Fibroblast of upper back skin (primary cell): ENCODE measurements around the gene KCNQ2.

Source experiments
- DNase-seq: peaks from one replicate; pipeline ENCODE4 v3.0.0-alpha.2; 2013

The KCNQ2 gene

DNA sequence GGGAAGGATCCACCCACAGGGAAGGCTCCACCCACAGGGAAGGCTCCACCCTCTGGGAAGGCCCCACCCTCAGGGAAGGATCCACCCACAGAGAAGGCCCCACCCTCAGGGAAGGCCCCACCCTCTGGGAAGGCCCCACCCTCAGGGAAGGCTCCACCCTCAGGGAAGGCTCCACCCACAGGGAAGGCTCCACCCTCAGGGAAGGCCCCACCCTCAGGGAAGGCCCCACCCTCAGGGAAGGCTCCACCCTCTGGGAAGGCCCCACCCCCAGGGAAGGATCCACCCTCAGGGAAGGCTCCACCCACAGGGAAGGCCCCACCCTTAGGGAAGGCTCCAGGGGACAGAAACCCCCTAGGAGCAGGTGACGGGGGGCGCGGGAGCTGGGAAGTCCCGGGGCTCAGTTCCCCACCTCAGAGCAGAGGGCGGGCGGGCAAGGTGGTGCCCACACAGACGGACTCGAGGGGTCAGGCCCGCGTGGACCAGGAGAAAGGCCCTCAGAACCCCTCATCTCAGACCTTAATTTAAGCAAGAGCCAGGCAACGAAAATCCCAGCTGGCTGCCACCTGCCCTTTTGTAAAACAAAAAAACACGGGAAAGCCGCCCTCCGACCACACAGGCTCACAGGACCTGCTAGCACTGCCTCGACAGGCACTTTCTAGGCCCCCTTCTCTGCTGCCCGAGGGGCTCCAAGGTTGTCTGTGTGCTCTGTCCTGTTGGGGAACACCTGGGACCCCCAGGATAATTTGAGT lies 39.7 kb downstream of the KCNQ2 start:
- DNase-seq: no peak

DNA sequence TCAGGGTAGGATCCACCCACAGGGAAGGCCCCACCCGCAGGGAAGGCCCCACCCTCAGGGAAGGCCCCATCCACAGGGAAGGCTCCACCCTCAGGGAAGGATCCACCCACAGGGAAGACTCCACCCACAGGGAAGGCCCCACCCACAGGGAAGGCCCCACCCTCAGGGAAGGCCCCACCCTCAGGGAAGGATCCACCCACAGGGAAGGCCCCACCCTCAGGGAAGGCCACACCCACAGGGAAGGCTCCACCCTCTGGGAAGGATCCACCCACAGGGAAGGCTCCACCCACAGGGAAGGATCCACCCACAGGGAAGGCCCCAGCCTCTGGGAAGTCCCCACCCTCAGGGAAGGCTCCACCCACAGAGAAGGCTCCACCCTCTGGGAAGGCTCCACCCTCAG lies 40.5 kb downstream of the KCNQ2 start:
- no peak for DNase-seq

DNA sequence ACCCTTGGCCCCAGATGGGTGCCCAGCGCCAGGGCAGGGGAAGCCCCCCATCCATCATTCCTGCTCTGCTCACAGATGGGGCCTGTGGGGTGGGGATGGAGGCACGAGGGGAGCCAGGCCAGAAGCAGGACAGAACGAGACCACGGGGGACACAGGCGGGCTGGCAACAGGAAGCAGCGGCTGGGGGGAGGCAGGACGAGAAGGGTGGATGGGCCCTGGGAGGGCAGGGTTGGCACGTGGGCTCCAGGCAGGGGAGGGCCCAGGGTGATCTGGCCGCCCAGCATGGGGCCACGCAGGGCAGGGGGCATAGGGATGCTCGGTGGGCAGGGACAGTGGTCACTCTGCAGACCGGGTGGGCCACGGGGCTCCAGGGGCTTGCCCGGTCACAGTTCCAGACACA lies 41.6 kb downstream of the KCNQ2 start:
- no peak for DNase-seq

DNA sequence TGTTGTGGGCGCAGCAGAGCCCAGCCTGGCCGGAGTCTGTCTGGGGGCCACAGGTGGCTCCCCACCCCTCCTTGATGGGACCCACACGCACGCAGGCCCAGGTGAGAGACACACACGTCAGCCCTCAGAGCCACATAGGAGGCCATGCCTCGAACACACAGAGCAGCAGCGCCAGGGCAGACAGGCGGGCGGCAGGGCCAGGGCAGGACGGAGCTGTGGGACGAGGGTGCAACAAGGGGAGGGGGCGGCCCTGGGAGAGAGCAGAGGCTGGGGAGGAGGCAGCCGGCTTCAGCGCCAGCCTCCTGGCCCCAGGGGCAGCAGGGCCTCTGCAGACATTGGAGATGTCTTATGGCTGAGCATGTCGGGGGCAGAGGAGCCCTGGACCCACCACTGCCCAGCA lies 42.5 kb downstream of the KCNQ2 start:
- no peak for DNase-seq

DNA sequence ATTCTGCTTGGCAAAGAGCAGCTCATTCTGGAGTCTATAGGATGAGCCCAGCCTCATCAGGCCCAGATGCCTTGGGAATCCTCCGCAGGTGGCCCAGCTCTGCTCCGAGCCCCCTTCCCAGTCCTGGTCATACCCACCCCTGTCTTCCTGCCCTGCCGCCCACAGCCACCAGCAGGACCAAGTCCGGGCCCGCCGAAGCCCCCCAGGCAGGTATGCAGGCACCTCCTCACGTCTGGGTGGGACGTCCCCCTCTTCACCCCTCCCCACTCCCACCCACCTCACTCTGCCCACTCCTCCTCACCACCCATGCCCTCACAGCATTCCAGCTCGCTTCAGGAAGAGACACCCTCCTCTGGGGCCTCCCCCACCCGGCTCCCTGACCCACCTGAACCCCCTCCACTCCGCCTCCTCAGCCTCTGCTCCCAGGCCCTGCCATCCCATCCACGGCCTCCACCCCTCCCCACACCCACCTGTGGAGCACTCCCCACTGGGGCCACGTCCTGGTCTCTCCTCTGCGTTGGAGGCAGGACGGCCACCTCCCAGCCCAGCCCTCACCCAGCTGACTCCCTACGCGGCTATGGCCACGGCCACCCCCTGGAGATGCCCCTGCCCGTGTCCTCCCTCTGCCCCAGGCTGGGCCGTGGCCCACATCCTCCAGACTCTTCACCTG lies 43.4 kb downstream of the KCNQ2 start:
- DNase-seq: no peak

DNA sequence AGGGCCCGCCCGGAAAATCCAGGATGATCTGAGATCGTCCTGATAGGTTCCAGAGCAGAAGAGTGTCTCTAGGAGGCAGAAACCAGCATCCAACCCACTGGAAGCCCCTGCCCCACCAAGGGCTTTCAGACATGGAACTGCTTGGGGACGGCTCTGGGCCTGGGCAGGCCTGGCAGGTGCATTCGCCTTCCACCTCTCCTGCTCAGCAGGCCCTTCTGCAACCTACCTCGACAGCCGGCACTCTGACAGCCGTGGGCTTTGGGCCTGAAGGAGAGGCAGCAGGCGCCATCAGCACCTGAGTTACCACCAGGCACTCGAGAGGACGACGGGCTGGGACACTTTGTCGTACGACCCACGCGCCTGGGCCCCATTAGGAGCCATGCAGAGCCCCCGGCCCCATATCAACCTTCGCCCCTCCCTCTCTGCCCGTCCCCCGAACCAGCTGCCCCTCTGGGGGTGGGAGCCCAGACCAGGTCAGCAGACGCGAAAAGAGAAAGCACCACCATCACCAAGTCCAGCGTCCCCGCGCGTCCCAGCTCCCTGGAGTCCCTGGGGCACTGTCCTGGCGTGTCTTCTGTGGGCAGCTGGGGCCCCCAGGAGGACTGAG lies 44.6 kb downstream of the KCNQ2 start:
- DNase-seq: no peak

DNA sequence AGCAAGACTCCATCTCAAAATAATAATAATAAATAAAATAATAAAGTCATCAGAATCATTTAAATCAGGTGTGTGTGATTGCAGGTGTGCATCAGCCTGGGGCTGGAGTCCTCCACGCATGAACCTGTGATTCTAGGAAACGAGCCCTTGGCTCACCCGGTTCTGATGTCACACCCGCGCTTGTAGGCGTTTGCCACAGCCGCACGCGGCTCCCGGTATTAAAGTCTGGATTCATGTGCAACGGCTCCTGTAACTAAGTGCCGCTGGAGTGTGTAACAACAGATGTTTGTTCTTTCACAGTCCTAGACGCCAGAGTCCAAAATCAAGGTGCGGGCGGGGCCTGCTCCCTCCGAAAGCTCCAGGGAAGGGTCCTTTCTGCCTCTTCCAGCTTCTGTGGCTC lies 45.2 kb downstream of the KCNQ2 start:
- DNase-seq: no peak

DNA sequence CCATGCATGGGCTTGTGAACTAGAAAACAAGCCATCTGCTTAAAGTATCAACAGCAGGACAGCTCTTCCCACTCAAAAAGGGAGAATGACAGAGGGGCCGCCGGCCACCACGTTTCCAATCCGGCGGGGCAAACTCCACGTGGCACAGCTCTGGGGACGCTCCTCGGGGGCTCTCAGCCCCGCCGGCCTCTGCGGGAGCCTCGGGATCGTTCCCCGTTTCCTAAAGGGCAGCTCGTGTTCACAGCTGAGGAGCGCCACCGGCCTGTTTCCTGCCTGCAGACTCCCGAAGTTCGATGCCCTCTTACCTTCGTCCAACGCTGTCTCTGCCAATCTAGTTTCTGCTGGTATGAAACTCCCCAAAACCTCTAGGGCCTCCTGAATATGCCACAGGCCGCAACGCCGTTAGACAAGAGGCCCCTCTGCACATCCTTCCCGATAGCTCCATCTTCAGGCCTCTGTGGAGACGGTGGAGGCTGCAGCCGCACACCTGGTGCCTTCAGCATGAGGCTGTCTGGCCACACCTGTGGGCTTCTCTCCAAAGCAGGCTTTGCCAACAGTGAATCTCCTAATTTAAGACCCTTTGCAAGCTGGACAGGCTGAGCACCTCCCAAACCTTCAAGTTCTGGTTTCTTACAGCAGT lies 46.5 kb downstream of the KCNQ2 start:
- DNase-seq: no peak

DNA sequence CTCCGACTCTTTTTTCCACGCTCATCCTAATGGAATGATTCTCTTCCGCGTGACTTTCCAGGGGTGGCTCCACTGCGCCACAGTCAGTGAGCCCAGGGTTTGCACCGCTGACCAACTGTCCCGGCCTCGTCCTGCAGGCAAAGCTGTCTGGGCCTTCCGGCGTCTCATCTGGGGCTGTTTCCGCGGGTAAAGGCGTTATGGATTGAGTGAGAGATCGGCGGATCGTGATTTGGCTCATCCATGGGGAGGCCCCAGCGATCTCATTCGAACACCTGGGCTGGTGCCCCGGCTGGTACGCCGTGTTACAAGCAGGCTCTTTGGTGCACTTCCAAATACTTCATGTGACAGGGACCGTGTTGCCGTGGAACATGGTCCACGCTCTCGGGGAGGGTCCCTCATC lies 47.8 kb downstream of the KCNQ2 start:
- no peak for DNase-seq

DNA sequence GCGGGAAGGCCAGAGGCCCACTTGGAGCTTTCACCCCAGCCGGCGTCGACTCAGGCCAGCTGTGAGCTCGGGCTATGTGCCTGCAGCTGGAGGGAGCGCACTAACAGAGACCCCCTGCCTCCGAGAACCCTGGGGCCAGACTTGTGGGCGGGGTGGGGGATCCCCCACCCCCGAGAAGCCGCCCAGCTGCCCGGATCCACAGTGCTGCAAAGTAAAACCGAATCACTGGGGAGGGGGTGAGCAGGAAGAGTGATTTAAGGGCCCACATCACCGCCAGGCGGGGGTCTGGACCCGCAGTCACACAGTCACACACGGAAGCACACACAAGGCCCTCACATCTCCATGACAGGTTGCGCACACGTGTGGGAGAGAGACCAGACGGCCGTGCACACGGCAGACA lies 48.7 kb downstream of the KCNQ2 start:
- no peak for DNase-seq

DNA sequence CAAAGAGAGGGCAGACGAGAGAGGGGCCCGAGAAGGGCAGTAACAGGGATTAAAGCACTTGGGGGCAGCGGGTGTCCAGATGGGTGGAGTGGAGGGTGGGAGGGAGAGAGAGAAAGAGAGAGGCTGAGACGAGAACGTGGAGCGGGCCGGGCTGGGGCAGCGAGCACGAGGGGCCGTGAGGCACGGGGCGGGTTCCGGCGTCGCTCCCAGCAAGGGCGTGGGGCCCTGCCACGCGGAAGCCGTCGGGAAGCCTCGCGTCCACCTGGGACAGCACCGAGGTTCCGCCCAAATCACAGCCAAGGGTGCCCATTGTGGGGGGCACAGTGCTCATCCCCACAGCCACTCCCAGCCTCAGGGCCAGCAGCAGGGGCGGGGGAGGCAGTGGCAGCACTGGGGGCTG lies 49.8 kb downstream of the KCNQ2 start:
- DNase-seq: no peak

DNA sequence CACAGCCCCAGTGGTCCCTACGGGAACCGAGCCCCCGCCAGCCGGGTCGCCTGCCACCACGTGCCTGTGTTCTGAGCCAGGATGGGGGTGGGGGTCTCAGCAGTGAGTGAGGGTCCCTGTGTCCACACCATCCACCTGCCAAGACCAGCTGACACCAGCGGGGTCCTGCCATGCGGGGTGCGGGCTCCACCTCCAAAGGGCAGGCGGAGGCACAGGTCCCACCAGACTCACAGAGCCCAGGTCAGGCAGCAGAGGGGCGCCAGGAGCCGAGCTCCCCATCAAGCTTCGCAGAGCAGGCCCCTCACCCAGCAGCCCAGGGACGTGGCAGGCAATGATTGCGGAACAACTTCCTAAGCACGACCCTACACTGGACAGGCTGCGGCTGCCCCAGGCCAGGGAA lies 50.5 kb downstream of the KCNQ2 start:
- no peak for DNase-seq

DNA sequence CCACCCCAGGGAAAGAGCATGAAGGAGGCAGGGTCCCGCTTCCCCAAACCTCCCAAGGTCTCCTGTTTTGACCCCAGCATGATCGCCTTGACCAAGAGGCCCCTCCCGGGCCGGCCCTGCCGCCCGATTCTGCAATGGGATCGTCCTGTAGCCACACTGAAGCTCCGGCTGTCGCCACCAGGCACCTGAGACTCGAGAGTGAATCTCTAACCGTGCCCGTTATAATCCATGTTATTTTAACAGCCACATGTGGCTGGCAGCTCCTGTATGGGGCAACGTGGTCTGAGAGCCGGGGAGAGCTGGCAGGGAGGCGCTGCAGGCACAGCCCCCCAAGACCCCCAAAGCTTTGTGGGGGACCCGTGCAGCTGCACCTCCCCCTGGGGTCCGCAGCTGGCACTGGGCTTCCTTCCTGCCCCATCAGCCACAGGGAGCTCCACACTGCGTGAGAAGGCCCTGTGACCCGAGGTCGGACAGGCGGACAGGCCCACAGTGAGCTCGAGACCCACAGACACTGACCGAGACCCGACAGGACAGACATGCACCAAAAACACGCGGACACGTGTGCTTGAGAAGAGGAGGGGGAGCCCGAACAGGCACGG lies 51.3 kb downstream of the KCNQ2 start:
- DNase-seq: no peak

DNA sequence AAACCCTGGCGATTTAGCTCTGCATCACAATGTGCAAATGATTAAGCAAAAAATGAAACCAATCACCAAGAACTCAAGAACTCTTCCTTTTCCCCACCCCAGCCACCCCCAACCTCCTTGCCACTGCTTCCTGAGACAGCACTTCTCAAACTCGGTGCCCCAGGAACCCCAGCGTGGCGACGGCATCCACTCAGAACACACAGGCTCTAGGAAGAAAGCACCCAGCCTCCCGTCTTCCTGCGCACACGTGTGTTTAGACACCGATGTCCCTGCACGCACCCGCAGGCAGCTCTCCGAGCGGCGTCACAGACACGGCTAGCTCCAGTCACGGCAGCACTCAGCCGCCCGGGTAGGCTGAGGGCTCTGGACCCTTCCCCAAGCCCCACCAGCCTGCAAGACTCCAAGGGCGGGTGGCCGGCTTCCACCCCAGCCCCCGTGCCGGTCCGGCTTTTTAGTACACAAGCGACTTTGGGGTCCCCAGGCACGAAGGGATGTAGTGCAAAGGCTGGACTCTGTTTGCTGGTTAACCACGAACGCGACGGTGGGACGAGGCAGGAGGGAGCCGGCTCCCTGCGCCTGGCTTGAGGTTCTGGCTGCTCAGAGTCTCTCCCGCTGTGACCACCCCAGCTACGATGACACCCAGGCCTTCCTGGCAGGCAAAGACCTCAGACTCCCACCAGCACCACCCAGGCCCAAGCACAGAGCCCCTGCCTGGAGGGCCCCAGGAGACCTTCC lies 51.9 kb downstream of the KCNQ2 start:
- no peak for DNase-seq

DNA sequence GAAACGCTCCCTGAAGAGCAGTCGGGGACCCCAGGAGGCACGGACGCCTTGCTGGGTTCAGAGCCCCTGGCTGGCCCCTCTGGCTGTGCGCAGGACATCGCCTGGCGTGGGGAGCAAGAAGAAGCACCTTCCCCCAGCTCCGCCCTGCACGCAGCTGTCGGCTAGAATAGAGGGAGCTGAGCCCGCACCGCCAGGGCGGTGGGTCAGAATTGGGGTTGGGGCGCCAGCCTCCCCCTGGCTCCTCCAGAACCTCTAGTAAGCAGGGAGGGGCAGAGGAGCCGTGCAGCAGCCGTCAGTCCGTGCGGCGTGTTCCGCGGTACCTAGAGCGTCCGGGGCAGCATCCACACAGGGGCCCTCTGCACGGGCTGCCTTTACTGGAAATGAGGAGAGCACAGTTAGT lies 53.2 kb downstream of the KCNQ2 start:
- DNase-seq: no peak

DNA sequence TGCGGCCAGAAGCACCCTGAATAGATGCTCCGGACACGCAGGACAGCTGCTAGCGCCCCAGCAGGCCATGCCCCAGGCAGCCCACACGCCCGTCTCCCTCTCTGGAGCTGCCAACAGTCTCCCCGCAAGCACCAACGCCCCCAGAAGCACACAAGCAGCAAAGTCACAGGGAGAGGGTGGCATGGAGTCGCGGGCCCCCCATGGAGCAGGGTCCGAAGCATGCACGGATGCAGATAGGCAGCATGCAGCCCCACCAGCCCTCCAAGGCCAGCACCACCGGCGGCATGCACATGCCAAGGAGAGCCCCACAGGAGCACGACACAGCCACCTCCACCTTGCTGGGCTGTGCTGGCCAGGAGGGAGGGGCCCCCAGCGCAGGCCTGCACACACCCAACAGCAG lies 53.8 kb downstream of the KCNQ2 start:
- no peak for DNase-seq

DNA sequence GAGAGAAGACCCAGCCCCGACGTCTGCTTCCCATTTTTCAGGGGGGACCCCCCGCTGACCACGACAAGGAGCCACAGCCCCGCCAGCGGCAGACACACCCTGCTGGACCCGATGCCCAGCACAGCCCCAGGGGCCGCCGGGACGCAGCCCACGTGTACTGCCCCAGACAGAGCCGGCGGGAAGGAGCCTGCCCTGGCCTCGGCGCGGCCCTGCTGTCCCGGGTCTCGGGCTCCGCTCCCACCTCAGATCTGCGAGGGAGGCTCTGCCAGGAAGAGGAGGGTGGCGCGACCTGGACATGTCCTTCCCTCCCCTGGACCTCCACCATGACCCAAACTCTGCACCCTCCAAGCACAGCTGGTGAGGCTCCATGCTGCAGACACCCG lies 54.7 kb downstream of the KCNQ2 start:
- DNase-seq: no peak

DNA sequence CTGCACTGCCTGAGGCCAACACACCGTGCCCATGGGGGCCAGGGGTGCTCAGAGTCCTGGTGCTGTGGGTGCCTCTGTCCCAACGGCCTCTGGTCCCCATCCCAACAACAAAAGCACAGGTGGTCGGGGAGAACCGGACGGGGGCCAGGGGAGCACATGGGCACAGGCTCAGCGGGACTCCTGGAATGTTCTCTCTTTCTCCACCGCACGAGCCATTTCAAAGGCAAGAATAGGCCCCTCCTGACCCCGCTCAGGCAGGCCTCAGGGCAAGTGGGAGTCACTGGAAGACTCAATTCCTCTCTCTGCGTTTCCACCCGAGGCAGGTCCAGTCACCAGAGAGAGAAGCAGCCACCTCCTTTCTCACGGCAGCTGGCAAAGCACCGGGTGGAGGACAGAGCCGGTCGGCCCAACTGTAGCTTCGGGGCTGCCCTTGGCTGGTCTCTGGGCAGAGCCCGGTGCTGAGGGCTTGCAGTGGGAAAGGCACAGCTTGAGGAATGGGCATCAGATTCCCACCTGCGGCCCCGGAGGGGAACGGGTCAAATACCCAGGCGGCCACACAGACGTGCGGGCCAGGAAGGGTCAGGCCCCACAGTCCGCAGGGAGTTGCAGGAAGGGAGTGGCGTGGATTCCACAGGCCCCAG lies 55.2 kb downstream of the KCNQ2 start:
- no peak for DNase-seq

DNA sequence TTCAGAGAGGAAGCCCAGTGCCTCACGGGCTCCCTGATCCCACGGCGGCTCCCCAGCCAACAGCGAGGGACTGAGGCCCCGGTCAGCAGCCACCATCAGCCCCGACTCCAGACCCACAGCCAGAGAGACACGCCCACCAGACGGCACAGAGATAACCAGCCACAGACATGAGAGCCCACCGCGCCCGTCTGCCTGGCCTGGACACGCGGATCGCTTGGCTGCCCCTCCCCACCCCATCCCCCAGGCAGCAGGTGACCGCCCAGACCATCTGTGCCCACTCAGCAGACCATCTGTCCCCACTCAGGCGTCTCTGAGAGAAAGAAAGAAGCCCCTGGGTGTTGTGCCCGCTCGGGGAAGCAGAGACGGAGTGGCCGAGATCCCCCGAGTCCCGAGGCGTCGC lies 55.8 kb downstream of the KCNQ2 start:
- no peak for DNase-seq

DNA sequence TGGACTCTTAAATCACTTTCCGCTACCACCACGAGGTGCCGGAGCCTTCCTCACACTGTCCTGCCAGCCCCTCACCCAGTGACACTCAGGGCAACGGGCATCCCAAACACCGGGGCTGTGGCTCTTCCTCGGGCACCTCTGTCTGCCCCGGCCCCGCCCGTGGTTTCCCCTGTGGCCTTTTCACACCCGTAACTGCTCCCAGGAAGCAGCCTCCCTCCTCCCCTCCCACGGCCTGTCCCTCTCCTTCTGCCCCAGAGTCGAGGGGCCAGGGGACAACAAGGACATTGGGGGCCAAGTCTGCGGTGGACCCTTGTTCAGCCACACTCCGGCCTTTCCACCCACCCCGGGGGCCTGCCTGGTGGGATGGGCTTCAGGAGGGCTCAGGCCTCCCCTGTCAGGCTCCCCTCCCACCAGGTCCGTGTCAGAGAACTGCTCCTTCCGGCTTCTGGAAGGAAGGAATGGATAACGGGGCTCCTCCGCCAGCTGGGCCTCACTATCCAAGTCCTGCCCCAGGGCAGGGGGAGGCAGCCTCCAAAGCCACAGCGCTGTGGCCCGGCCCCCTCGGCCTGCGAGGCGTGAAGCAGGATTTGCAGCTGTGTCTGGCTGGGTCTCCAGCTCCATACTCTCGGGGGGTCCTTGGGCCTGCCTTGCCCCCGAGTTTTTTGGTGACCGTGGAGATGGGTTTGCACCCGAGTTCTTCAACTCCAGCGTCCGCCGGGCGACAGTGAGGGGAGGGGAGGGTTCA lies 56.6 kb downstream of the KCNQ2 start:
- no peak for DNase-seq

DNA sequence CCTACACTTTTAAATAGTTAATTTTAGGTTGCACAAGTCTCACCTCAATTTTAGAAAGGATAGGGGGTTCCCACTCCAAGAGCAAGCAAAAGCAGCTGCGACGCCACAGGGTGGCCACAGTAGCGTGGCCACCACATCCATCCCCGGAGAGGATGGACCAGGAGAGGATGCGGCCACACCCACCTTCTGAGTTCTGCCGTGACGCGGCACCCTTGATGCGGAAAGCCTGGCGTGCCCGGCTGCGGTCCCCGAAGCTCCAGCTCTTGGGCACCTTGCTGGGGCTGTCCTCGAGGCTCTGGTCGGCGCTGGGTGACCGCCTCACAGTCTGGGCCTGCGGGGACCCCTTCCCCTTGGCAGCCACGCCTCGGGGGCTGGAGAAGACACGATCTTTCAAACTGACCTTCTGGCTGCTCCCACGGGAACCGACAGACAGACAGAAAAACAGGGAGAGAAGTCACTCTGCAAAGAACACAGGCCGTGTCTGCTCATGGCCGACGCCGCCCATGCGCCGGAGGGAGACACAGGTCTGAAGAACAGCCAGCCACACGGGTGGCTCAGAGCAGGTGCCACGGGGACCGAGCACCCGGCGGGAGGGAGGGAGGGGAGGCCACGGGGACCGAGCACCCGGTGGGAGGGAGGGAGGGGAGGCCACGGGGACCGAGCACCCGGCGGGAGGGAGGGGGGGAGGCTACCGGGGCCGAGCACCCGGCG lies 57.6 kb downstream of the KCNQ2 start:
- no peak for DNase-seq
